H1 (cell line): ENCODE data around the gene LRRC8D. TPM values are rescaled to one million over a fixed set of nuclear protein-coding genes. Genes with fewer than 3 reads are reported as not detected.

Experiments used
- POLR2AphosphoS5 ChIP-seq: IDR thresholded peaks from 2 replicates; pipeline ENCODE4 v1.6.1; 2011; ENCODE audit warnings: low read depth, low read length
- RBBP5 ChIP-seq: IDR thresholded peaks from 2 replicates; pipeline ENCODE4 v1.7.1; 2012; ENCODE audit warnings: low read depth, mild to moderate bottlenecking, inconsistent platforms, low read length, moderate library complexity, borderline replicate concordance
- TEAD4 ChIP-seq: IDR thresholded peaks from 2 replicates; pipeline ENCODE4 v1.6.1; 2012; ENCODE audit warnings: low read depth, low read length, inconsistent platforms, mixed read lengths
- polyA plus RNA-seq, 7 experiments: library from polyadenylated mRNA; depleted of rRNA in 3 of 7; stranded (reverse) in 5 of 7; unstranded in 2 of 7; fragments of >200 nt in 5 of 7; fragments of 200-250 nt in 2 of 7; gene quantifications; 1 replicate in 5 of 7; 2 replicates in 1 of 7; 4 replicates in 1 of 7; pipeline versions ENCODE4 v1.2.1 to v1.2.3, GENCODE V29; 2011 to 2013; ENCODE audit warnings: missing spikeins in 2 of 7, mixed read lengths in 2 of 7
- total RNA-seq: library from RNA; stranded (reverse); fragmentation: NEBNext Ultra II Directional; extraction: Animal tissue kit (Norgen Biotek cat#: 25700); gene quantifications from 2 replicates; pipeline ENCODE4 v1.2.1, GENCODE V29; 2021

LRRC8D gene
- total and polyA plus RNA-seq, 2 of the 8 experiments (the other 6 are each of a cell fraction or from before 2014, with no cell fraction given): 42.0 to 58.5 TPM

GRCh38 chr1:89878256-89878655, 57.4 kb downstream of the LRRC8D start (continued):
- TF ChIP-seq TEAD4 (no peak), POLR2AphosphoS5 (no peak), RBBP5 (no peak)
